ENCODE data around the gene ZBTB42. TPM values are rescaled to one million over a fixed set of nuclear protein-coding genes. Genes with fewer than 3 reads are reported as not detected.

Gene ZBTB42
- total RNA-seq, 4 donors from 2014 or later: 2.4 to 20.8 (median 12.5) TPM

- in situ Hi-C loops (cut with MboI; ENCODE audit: low sequenced_read_pairs in 4 of 4): no loop called here
- no peak for DNase-seq
These were observed 3.1 kb downstream of the ZBTB42 start for GRCh38 chr14:104803912-104804410.

DNA sequence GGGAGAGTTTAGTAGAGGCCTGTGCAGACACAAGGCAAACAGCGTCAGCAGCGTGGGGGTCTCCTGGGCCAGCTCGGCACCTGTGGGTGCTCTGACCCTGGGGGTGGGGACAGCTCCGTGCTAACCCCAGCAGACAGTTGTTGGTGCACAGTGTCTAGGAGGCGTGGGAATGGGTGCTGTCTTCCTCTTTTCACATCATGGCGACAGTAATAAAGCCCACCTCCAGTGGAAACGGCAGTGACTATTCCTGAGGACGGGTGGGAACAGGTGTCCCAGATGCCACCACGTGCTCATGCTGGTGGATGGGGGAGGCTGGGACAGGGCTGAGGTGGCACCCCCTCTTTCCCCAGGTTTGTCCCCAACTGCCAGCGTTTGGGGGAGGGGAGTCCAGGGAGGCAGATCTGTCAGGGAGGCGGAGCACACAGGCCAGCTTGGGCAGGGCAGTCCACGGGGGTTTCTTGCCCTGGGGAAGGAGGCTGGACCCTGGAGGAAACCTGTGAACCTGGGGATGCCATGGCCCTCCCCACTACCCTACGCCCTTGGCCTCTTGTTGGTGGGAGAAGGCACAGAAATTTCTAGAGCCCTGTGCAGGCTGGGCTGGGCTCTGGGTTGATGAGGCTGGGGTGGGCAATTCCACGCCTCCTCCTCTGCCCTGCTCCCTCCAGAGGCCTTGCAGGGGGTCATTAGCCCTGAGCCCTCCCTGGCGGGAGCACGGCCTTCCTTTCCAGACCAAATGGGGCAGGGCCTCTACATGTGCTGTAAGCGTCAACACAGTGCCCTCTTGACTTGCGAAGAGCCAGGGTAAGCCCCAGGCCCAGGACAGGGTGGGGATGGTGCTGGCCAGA is 3.8 kb downstream of the ZBTB42 start:
- Histone ChIP-seq H3K4me1 (peaks cover 20 to 31% of the 10 kb centered on the region in 2 donors), H3K4me3 (no peak overlapping the region), H3K27ac (no peak overlapping the region), H3K36me3 (no peaks in the 10 kb centered on the region), H3K27me3 (no peaks in the 10 kb centered on the region), H3K9me3 (no peaks in the 10 kb centered on the region)
- no peak for TF ChIP-seq POLR2A (IDR thresholded peaks at IDR 0.05)
- no peak for TF ChIP-seq CTCF (IDR thresholded peaks at IDR 0.05 in 4 of 5, conservative IDR thresholded peaks at IDR 0.05 in 1 of 5)
- no peak for DNase-seq
- intact Hi-C loops (cut with DNase I; ENCODE audit: low total_unique reads) (no loop called here), in situ Hi-C loops (cut with MboI; ENCODE audit: low sequenced_read_pairs in 4 of 4) (no loop called here)
- ATAC-seq: no peak

More at GRCh38 chr14:104803912-104804410, 3.1 kb downstream of the ZBTB42 start:
- H3K4me1 ChIP-seq: peaks cover 21 to 31% of the 10 kb centered on the region in 2 donors
- no peak for ATAC-seq
- H3K36me3 ChIP-seq: no peaks in the 10 kb centered on the region
- intact Hi-C loops (cut with DNase I; ENCODE audit: low total_unique reads): no loop called here
- H3K27me3 ChIP-seq: no peaks in the 10 kb centered on the region
- no peak for TF ChIP-seq CTCF (IDR thresholded peaks at IDR 0.05 in 4 of 5, conservative IDR thresholded peaks at IDR 0.05 in 1 of 5)
- H3K27ac ChIP-seq: no peak overlapping the region
- no peak overlapping the region for H3K4me3 ChIP-seq
- no peaks in the 10 kb centered on the region for H3K9me3 ChIP-seq

DNA sequence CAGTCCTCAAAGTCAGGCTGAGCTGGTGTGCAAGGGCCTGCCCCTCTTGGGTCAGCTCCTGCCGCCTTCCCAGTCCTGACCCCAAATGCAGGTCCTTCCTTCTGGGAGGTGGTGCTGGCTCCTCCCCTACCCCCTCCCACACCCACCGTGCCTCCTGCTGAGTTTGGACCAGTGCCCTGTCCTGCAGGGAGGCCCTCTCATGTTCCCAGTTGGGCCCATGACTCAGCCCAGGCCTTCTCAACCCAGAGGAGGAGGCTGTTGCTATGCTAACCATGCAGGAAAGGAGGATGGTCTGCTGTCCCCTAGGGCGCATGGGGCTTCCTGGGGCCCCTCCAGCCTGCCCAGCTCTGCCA is 4.4 kb downstream of the ZBTB42 start:
- Histone ChIP-seq H3K27ac (peak overlapping the region in 1 of 4 donors; percentile 33), H3K9me3 (no peaks in the 10 kb centered on the region), H3K27me3 (no peaks in the 10 kb centered on the region), H3K36me3 (no peaks in the 10 kb centered on the region), H3K4me1 (peaks cover 17 to 31% of the 10 kb centered on the region in 2 donors), H3K4me3 (no peak overlapping the region)
- no peak for TF ChIP-seq CTCF (IDR thresholded peaks at IDR 0.05 in 4 of 5, conservative IDR thresholded peaks at IDR 0.05 in 1 of 5)
- no peak for TF ChIP-seq POLR2A (IDR thresholded peaks at IDR 0.05)
- peak in 1 of 2 donors; percentile 67 for DNase-seq
- peak in 1 of 2 donors; percentile 37 for ATAC-seq
- intact Hi-C loops (cut with DNase I; ENCODE audit: low total_unique reads): no loop called here
- in situ Hi-C loops (cut with MboI; ENCODE audit: low sequenced_read_pairs in 4 of 4): no loop called here

GRCh38 chr14:104805941-104806624 is 5.2 kb downstream of the ZBTB42 start:
- in situ Hi-C loops (cut with MboI; ENCODE audit: low sequenced_read_pairs in 4 of 4): no loop called here
- TF ChIP-seq POLR2A (IDR thresholded peaks at IDR 0.05) (no peak), CTCF (IDR thresholded peaks at IDR 0.05 in 4 of 5, conservative IDR thresholded peaks at IDR 0.05 in 1 of 5) (no peak)
- Histone ChIP-seq H3K4me1 (peaks cover 17 to 30% of the 10 kb centered on the region in 2 donors), H3K36me3 (no peaks in the 10 kb centered on the region), H3K27me3 (no peaks in the 10 kb centered on the region), H3K27ac (peak overlapping the region in 1 of 4 donors; percentile 33), H3K9me3 (no peaks in the 10 kb centered on the region), H3K4me3 (no peak overlapping the region)
- ATAC-seq: no peak
- intact Hi-C loops (cut with DNase I; ENCODE audit: low total_unique reads): no loop called here
- no peak for DNase-seq
